ENCODE measurements around the gene HIVEP3. TPM values are rescaled to one million over a fixed set of nuclear protein-coding genes. Genes with fewer than 3 reads are reported as not detected.
"Not testable (repeated sequence)": the region's sequence is repeated elsewhere in the genome, so short reads cannot be mapped to it uniquely, and the experiment has no call there.

The HIVEP3 gene
- total RNA-seq, 2 experiments from 2014 or later = 18.6 to 20.4 TPM

DNA sequence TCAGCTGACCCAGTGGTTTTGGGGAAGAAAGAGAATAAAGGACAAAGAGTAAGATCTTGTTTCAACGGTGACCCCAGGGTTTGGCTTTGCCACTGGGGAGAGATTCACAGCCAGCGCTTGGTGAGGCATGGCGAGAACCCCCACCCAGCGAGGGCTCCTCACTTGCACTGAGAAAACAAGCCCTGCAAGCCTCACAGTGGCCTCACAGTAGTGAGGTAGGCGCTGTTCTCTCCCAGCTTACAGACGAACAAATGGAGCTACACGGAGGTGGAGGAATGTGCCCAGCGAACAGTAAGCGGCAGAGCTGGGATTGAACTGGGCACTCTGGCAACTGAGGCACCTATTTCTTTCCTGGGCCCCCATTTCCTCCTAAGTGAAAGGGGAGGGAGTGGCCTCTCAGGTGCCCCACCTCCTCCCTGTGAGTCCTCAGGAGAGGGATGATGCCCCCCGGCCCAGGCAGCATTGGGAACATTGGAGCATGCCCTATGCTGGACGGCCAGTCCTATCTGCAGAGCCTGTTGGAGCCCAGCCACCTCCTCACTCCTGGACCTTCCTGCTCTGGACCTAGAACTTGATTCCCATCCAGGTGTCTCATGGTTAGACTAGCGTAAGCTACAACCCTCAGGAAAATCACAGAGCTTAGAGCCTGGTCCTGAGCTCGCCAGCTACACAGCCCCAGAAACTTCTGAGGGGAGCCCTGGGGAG, 360.8 kb downstream of the HIVEP3 start:
- Mint-ChIP-seq H3K27ac (no peak overlapping the region), H3K36me3 (ENCODE audit: low read depth) (peaks cover 67% of the 10 kb centered on the region), H3K4me1 (ENCODE audit: low read depth) (no peaks in the 10 kb centered on the region), H3K9me3 (peaks cover 10% of the 10 kb centered on the region), H3K27me3 (no peaks in the 10 kb centered on the region), H3K4me3 (no peak overlapping the region)
- intact Hi-C loops (cut with micrococcal nuclease) = no loop called here
- TF ChIP-seq, protein P1, sequence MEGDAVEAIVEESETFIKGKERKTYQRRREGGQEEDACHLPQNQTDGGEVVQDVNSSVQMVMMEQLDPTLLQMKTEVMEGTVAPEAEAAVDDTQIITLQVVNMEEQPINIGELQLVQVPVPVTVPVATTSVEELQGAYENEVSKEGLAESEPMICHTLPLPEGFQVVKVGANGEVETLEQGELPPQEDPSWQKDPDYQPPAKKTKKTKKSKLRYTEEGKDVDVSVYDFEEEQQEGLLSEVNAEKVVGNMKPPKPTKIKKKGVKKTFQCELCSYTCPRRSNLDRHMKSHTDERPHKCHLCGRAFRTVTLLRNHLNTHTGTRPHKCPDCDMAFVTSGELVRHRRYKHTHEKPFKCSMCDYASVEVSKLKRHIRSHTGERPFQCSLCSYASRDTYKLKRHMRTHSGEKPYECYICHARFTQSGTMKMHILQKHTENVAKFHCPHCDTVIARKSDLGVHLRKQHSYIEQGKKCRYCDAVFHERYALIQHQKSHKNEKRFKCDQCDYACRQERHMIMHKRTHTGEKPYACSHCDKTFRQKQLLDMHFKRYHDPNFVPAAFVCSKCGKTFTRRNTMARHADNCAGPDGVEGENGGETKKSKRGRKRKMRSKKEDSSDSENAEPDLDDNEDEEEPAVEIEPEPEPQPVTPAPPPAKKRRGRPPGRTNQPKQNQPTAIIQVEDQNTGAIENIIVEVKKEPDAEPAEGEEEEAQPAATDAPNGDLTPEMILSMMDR (IDR thresholded peaks at IDR 0.05) = no peak
- DNase-seq (no peak), ATAC-seq (no peak)
- POLR2A ChIA-PET = no interaction called here
- CTCF ChIA-PET = no interaction called here

DNA sequence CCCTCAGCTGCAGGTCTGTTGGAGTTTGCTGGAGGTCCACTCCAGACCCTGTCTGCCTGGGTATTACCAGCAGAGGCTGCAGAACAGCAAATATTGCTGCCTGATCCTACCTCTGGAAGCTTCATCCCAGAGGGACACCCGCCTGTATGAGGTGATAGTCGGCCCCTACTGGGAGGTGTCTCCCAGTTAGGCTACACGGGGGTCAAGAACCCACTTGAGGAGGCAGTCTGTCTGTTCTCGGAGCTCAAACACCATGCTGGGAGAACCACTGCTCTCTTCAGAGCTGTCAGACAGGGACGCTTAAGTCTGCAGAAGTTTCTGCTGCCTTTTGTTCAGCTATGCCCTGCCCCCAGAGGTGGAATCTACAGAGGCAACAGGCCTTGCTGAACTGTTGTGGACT, 364.0 kb downstream of the HIVEP3 start:
- CTCF ChIA-PET = interaction anchor here (0.7 kb wide), 1 partner anchor 39 kb away, joined by 3 read pairs; no protein-coding TSS in a partner anchor
- H3K27ac Mint-ChIP-seq; ATAC-seq; H3K4me3 Mint-ChIP-seq; H3K4me1 Mint-ChIP-seq (ENCODE audit: low read depth); DNase-seq; POLR2A ChIA-PET; intact Hi-C loops (cut with micrococcal nuclease); H3K27me3 Mint-ChIP-seq: not testable (repeated sequence)
- H3K36me3 Mint-ChIP-seq (ENCODE audit: low read depth) = peaks cover 74% of the 10 kb centered on the region
- peaks cover 16% of the 10 kb centered on the region for H3K9me3 Mint-ChIP-seq

DNA sequence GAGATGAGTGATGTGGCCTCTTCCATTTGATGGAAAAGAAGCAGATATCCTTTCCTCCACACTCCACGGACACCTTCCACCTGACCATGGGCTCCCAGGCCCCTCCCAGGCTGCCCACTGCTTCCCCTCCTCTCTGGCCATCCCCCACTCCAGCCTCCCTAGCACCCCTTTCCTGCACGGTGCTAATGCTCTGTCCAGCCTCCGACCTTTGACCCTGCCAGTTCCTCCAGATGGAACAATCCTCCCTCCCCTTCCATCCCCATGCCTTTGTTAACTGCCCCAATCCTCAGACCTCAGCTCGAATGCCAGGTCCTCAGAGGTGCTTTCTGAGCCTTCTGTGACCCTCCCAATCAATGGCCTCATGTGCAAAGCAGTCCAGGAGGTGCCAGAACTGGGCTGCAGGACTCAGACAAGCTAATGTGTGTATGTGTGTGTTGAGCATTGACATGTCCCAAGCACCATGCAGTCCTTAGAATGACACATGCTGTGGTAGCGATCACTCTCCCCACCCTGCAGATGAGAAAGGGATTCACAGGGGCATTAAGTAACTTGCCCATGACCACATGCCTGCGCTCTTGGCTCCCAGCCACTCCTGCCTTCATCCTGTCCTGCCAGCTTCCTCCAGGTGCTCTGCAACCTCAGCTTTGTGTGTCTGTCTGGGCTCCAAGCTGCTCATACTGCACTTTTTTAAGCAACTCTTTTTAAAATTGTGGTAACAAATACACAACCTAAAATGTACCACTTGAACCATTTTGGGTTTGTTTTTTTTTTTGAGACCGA, 370.8 kb downstream of the HIVEP3 start:
- H3K27ac Mint-ChIP-seq = no peak overlapping the region
- TF ChIP-seq, protein P1 (IDR thresholded peaks at IDR 0.05) = no peak
- DNase-seq (no peak), ATAC-seq (no peak)
- no peaks in the 10 kb centered on the region for H3K4me1 Mint-ChIP-seq (ENCODE audit: low read depth)
- H3K9me3 Mint-ChIP-seq = peaks cover 7% of the 10 kb centered on the region
- POLR2A ChIA-PET = no interaction called here
- H3K4me3 Mint-ChIP-seq = no peak overlapping the region
- intact Hi-C loops (cut with micrococcal nuclease) = no loop called here
- CTCF ChIA-PET = no interaction called here
- H3K36me3 Mint-ChIP-seq (ENCODE audit: low read depth) = peaks cover 47% of the 10 kb centered on the region
- no peaks in the 10 kb centered on the region for H3K27me3 Mint-ChIP-seq

DNA sequence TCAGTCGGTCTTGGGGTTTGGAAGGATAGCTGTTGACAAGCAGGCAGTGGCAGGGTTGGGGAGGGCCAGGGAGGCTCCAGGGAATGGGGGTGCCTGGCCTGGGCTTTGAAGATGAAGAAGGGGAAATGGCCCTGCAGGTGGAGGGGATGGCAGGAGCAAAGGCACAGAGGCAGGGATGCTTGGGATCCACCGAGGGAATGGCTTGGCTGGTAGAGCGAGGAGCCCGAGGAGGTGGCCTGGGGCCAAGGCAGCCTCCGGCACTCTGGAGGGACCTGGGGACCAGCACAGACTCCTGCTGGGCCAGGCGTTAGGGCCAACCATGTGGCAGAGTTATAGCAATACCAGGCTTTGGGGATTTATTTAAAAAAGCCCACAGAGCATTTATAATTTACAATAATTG, 371.4 kb downstream of the HIVEP3 start:
- TF ChIP-seq, protein P1 (IDR thresholded peaks at IDR 0.05) = no peak
- DNase-seq = no peak
- Mint-ChIP-seq H3K9me3 (peaks cover 2% of the 10 kb centered on the region), H3K27me3 (no peaks in the 10 kb centered on the region), H3K4me1 (ENCODE audit: low read depth) (no peaks in the 10 kb centered on the region), H3K27ac (no peak overlapping the region), H3K4me3 (no peak overlapping the region), H3K36me3 (ENCODE audit: low read depth) (peaks cover 45% of the 10 kb centered on the region)
- POLR2A ChIA-PET = no interaction called here
- no peak for ATAC-seq
- intact Hi-C loops (cut with micrococcal nuclease) = no loop called here
- CTCF ChIA-PET = interaction anchor here (1.5 kb wide), 1 partner anchor 27 kb away, joined by 4 read pairs; no protein-coding TSS in a partner anchor

GRCh38 chr1:41546833-41547135, 371.9 kb downstream of the HIVEP3 start:
- Mint-ChIP-seq H3K4me1 (ENCODE audit: low read depth) (no peaks in the 10 kb centered on the region), H3K27me3 (no peaks in the 10 kb centered on the region), H3K9me3 (peaks cover under 1% of the 10 kb centered on the region), H3K36me3 (ENCODE audit: low read depth) (peaks cover 44% of the 10 kb centered on the region), H3K4me3 (no peak overlapping the region), H3K27ac (no peak overlapping the region)
- DNase-seq = no peak
- ATAC-seq = no peak
- ChIA-PET CTCF (interaction anchor here (1.5 kb wide), 1 partner anchor 28 kb away, joined by 4 read pairs; no protein-coding TSS in a partner anchor), POLR2A (no interaction called here)
- TF ChIP-seq, protein P1 (IDR thresholded peaks at IDR 0.05) = no peak
- intact Hi-C loops (cut with micrococcal nuclease) = no loop called here
